CD4-positive, alpha-beta T cell treated with Interleukin-17A for 4 hours (primary cell): ENCODE measurements around the gene YPEL5.

Source experiments
- DNase-seq: peaks from one replicate; pipeline ENCODE4 v3.0.0-alpha.2; 2020; ENCODE audit warnings: mixed read lengths

The YPEL5 gene

DNA sequence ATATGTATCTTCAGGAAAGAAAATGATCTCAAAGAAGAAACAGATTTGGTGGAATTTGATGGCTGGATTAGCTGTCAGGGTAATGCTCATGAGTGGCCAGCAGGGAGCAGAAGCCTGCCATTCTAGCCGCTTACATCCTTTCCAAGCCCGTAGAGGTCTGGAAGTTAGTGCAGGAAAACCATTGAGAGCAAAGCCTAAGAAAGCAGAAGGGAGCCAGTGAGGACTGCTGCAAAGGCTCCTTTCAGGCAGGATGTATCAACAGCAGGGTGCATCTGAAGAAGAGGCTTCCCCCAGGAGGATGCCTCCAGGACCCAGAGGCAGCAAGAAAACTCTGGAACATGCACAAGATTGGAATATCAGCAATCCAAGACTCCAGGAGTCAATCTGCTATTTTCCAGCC lies 61.6 kb downstream of the YPEL5 start:
- DNase-seq, result peak; percentile 63

GRCh38 chr2:30209227-30209626 lies 62.4 kb downstream of the YPEL5 start:
- peak; percentile 34 for DNase-seq
